NT2/D1 (cell line): ENCODE data around the gene MALRD1.

Source experiments
- YY1 ChIP-seq: IDR thresholded peaks from 2 replicates; pipeline ENCODE4 v1.6.1; 2011; ENCODE audit not compliant: insufficient read length, insufficient read depth
- ZNF274 ChIP-seq: IDR thresholded peaks from 2 replicates; pipeline ENCODE4 v1.6.1; 2011; ENCODE audit warnings: mild to moderate bottlenecking, low read depth, low read length

GRCh38 chr10:19777806-19778205, 729.2 kb downstream of the MALRD1 start:
- TF ChIP-seq ZNF274, result no peak
- no peak for TF ChIP-seq YY1
